DMS79 treated with DMSO at 0.1 percent for 48 hours (cell line): ENCODE measurements around the gene ZNF586.
"Not testable (repeated sequence)": the region's sequence is repeated elsewhere in the genome, so short reads cannot be mapped to it uniquely, and the experiment has no call there.

Experiments used
- DNase-seq: peaks from one replicate; lab custom pipeline; 2025; lab: John Stamatoyannopoulos, UW

ZNF586 gene

GRCh38 chr19:57823155-57823554 is 53.7 kb downstream of the ZNF586 start:
- DNase-seq = not testable (repeated sequence)

- not testable (repeated sequence) for DNase-seq
Observed at GRCh38 chr19:57823608-57824007, 54.1 kb downstream of the ZNF586 start.

- DNase-seq = no peak
Observed at GRCh38 chr19:57825511-57825910, 56.0 kb downstream of the ZNF586 start.

- DNase-seq = no peak
Observed at GRCh38 chr19:57829316-57829715, 59.8 kb downstream of the ZNF586 start.

- DNase-seq = no peak
Observed at GRCh38 chr19:57830071-57830602, 60.7 kb downstream of the ZNF586 start, which contains the start of gene ZNF587B. Gene ZNF587B (plus strand): TSS chr19:57830299. CDS start chr19:57830529, 230 bp downstream.
